Activated CD8-positive, alpha-beta memory T cell treated with anti-CD3 and anti-CD28 coated beads for 36 hours (primary cell): ENCODE measurements around the gene NBEA. TPM values are rescaled to one million over a fixed set of nuclear protein-coding genes. Genes with fewer than 3 reads are reported as not detected.

Experiments
- CTCF ChIA-PET: fragments of 350-600 bp; sonication (Branson Sonifier 250); formaldehyde crosslinking; loops from one replicate; lab custom pipeline; 2021; ENCODE audit warnings: antibody characterized with exemption; lab: Charles Lee
- POLR2A ChIA-PET: fragments of 350-600 bp; sonication (Branson Sonifier 250); formaldehyde crosslinking; loops from one replicate; lab custom pipeline; 2021; ENCODE audit warnings: antibody characterized with exemption; lab: Charles Lee
- total RNA-seq, 2 experiments: library from RNA; stranded (reverse); gene quantifications; one replicate each; pipeline ENCODE4 v1.2.3, GENCODE V29; 2021

Gene NBEA
- total RNA-seq, 2 experiments from 2014 or later, result 0.15 to 0.23 TPM

DNA sequence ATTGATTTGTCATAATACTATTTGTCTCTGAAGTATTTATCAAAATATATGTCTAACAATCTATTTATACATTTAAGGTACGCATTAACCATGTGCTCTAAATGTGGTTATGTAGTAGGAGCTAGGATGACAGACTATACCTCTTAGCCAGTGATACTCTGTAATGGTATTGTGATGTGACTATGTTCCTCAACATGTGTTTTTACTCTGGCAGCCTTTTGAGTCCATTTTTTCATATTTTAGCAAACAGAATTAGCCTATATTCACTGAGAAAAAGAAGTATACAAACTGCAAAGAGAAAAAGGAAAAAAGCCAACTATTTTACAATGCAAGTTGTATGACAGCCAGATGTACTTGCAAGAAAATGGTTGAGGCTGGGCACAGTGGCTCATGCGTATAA lies 507.8 kb downstream of the NBEA start:
- ChIA-PET POLR2A (no interaction called here), CTCF (no interaction called here)

DNA sequence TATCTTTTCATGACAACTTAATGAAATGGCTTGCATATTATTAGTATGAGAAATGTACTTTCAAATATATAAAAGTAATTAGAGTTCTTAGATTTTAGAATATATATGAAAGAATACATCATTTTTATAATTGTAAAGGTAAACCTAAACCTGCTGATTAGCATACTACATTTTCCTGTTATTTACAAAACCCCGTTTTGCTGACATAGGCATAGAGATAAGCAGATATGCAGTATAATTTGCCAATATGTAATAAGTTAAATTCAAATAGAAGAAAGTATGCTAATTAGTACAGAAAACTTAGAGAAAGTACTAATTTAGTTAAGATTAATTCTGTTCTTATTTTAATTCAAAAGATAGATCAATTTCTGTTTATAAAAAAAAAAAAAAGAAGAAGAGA lies 513.0 kb downstream of the NBEA start:
- ChIA-PET CTCF (no interaction called here), POLR2A (no interaction called here)

DNA sequence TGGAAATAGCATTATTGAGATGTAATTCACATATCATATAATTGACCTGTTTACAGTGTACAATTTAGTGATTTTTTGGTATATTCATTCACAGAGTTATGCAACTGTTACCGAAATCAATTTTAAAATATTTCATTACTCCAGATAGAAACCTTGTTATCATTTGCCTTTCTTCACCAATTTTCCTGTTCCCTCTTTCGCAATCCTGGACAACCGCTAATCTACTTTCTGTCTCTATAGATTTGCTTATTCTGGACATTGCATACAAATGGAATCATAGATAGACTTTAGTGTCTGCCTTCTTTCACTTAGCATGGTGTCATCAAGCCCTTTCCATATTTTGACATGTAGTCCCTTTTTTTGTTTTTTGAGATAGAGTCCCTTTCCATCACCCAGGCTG lies 515.2 kb downstream of the NBEA start:
- POLR2A ChIA-PET, result no interaction called here
- CTCF ChIA-PET, result no interaction called here

DNA sequence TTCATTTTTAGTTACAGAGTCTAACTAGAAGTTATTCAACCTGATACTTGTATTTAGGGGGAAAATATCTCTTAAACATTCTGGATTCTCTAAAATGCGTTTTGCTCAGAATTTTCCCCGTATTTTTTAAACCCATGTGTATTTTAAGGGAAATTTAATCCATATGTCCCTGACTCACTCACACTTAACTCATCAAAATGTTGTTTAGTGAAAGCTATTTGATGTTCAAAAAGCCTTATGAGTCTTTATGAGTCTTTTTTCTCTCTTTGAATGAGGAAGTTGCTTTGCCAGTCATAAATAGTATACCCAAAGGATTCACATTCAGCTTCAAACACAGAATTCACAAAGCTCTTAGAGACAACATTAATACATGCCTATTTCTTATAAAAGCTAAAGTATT lies 518.0 kb downstream of the NBEA start:
- ChIA-PET CTCF (interaction anchor here (0.6 kb wide), 1 partner anchor 36 kb away, joined by 4 read pairs; no protein-coding TSS in a partner anchor), POLR2A (no interaction called here)

DNA sequence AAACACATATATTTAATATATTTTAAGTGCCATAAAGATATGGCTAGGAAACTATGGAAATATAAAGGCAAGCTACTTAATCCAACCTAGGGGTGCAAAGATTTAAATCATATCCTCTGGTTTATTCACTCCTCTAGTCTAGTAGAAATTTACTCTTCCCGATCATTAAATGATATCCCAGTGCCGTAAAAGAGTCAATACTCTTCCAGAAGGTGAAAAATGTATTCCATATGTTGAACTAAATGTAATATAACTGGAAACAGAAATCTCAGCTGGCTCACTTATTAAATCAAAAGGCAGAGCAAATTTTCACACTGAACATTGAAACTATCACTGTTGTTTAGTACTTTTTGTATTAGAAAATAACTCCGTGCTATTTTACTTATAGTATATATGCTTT lies 523.3 kb downstream of the NBEA start:
- ChIA-PET POLR2A (no interaction called here), CTCF (no interaction called here)

- ChIA-PET CTCF (no interaction called here), POLR2A (no interaction called here)
Observed at GRCh38 chr13:35468195-35468594, 526.1 kb downstream of the NBEA start.

DNA sequence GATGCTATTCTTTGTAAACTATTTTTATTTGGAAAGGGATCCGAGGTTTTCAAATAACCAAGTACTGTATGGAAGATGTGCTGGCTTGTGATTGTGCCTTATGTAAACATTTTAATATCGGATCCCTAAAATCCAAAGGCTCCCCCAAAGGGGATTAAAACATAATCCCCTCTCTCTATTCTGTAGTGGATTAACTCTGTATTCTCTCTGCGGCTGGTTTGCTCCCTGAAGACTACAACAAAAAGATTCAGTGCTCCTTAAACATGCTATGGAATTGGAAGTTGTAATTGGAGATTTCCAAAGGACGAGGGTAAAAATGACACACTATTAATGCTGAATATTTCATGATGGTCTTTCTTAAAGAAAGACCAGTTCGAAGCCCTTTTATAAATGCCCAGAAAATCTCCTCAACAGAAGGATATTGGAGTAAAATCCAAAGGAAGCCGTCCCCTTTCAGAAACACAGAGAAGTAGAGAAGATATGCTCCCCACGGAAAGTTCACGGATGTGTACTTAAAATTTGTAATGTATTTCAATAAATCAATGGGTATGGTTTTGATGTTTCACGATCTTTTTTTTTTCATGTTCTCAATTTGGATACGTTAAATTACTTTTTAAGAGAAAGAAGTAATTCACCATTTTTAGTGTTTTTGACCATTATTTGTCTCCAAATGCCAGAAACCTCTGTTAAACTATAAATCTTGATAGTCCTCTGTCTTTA lies 527.9 kb downstream of the NBEA start:
- ChIA-PET CTCF (no interaction called here), POLR2A (no interaction called here)

DNA sequence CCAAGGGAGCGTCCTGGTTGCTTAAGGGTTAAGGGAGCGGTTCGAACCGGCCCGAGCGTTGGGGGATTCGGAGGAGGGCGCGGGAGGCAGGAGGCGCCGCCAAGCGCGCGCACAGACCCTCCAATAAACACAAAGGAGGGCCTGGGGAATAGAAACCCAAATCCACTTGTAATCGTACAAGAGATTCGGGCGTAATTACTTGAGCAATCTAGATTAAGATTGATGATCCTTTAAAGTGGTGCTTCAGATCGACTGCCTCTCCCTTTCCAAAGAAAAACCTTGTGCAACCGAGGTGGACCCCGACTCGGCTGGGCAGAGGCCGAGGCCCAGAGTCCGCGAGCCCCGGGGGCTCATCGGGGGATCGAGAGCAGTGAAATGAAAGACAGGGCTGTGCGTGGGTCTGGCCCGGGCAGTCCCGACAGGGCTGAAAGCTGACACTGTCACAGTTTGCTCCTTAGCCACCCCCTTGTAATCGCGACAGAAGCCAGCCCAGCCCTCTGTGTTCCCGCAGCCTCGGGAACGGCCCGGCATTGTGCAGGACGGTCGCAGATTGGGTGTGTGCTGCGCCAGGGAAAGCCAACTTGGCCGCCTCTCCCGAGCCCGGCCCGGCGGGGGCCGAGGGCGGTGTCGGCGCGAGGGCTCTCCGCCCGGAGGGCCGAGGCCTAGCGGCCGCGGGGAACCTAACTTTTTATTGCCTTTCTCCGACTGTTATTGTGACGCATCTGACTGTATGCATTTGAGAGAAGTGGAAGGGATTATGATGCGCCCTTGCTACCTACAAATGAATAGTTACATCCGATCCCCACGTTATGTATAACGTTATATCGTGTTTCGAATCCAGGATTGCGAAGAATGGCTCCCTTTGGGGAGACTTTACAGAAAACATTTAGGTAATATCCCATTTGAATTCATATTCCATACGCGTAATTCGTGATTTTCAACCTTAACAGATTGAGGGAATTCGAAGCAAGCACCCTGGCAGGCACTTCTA lies 528.9 kb downstream of the NBEA start:
- CTCF ChIA-PET, result no interaction called here
- POLR2A ChIA-PET, result no interaction called here

DNA sequence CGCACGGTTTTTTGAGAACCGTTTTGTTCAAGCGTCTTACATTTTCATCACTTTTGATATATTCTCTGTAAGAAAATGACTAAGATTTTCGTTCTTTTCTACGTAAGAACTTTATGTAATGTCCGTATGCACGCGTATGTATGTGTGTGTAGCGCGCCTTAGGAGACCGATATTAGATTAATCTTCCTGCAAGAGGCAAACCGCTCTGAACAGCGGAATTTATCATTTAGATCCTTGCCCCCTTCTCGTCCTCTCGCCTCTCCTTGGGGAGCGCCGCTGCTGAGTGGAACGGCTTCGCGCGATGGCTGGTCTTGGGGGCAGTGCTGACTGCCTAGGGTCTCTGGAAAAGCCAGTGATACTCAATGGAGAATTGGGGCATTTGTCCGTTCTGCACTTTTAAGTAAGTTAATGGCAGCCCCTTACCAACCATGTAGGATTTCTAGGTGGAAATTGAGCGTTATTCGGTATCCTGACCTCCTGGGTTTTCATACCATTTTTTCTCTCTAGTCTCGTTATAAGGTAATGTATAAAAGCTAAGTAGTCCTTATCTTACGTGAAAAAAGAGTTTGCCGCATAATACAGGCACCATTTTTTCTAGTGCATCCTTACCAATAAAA lies 529.7 kb downstream of the NBEA start:
- CTCF ChIA-PET, result no interaction called here

DNA sequence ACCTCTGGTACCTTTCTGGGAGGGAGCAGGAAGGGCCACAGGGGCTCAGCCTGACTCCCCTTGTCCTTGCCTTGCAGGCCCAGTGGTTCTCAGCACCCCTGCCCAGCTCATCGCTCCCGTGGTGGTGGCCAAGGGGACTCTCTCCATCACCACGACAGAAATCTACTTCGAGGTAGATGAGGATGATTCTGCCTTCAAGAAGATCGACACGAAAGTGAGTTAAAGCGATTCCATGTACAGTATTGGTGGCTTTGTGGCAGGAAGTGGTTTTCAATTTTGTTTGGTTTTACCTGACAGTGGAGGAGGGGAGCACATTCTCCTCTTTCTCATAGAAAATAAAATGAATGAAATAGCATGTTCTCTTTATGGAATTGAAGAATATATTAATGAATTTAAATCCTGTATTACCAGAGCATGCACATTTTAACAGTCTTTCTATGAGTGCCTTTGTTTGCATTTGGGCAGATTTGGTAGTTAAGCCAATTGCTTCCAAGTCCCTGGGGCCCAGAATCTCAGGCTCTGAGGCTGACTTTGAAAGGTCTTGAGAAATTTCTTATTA lies 530.3 kb downstream of the NBEA start:
- ChIA-PET CTCF (no interaction called here), POLR2A (no interaction called here)

More for the DNA sequence above, 529.7 kb downstream of the NBEA start:
- POLR2A ChIA-PET, result no interaction called here

DNA sequence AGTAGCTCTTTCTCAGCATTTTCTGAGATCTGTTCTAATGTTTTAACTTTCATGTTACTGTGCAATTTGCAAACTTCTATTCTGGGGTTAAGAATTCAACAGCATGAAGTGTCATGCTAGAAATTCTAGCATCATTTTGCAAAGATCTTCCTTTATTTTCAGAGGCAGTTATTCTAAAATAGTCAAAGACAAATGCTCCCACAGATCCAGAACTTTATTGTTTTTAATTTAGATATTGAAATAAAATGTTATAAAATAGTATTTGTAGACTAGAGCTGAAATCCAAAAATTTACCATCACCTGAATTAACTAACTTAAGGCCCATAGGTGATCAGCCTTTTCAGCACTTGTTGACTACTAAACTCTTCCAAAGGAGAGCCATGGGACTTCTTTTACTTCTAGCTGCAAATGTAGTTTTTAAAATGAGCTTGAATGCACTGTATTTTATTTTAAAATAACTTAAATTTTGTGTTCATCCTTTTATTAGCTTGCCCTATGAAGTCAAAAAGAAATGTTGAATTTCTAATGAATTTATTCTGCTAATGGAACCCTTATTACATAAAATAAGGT lies 531.2 kb downstream of the NBEA start:
- CTCF ChIA-PET, result no interaction called here
- POLR2A ChIA-PET, result no interaction called here

- CTCF ChIA-PET, result no interaction called here
- POLR2A ChIA-PET, result no interaction called here
Observed at GRCh38 chr13:35473802-35474201, 531.7 kb downstream of the NBEA start.

- ChIA-PET CTCF (no interaction called here), POLR2A (no interaction called here)
Observed at GRCh38 chr13:35474496-35475211, 532.6 kb downstream of the NBEA start.

DNA sequence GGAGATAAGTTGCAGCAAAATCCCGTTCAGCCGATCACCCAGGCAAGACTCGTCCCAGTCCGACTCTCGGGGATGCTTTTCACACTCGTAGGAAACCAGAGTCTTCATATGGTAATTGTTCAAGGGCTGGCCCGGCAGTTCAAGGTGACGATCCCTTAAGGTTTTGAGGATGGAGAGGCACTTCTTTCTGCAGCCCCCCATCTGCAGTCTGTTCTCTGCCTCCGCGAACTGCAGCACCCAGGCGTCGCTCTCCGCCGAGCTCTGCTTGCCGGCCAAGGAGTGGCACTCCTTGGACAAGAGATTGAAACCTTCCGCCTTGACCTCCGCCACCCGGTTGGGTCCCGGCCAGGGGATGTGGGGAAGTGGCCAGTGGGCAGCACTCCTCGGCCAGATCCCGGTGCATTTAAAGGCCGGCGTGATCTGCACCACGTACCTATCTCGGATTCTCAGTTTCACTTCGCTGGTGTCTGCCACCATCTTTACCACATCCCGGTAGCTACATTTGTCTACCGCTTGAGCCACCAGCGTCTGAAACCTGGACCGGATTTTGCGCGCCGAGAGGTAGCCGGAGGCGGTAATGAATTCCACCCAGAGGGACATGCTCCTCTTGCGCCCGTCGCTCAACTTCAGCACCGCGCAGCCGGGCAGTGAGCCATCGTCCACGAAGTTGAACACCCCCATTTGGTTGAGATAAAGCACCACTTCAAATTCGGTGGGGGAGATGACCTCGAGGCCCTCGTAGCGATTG lies 533.3 kb downstream of the NBEA start:
- CTCF ChIA-PET, result no interaction called here
- POLR2A ChIA-PET, result no interaction called here

GRCh38 chr13:35475960-35476943 lies 534.2 kb downstream of the NBEA start, which contains the start of gene MAB21L1:
Gene MAB21L1, minus strand, starts transcription at chr13:35476689. Its CDS starts 551 bp downstream, at chr13:35476138.
- POLR2A ChIA-PET, result no interaction called here
- CTCF ChIA-PET, result no interaction called here

DNA sequence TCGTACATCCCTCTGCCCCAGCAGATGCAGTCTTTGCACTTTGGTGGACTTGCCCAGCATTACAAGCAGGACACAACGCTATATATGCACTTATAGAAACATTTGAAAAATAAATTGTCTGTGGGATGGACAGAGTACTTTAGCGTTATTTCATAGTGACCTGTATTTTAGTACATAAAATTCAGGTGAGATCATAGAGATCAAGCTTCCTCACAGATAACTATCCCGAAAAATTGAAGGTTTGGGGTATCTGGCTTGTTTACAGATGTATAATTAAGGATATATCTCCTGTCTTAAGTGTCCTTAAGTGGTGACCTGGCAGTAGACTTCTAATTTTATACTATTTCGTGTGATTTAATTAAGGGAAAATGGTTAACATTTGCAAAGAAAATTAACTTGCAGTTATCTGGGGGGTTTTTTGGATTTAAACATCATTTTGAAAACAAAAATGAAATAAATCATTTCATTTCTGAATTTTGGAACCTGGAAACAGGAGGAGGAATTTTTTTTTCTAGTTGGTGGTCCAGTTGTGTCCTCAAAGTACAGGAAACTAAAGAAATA lies 535.4 kb downstream of the NBEA start:
- CTCF ChIA-PET, result no interaction called here
- POLR2A ChIA-PET, result no interaction called here
